ENCODE results near the gene ERFE. TPM values are rescaled to one million over a fixed set of nuclear protein-coding genes. Genes with fewer than 3 reads are reported as not detected.
A peak's percentile ranks its signal among the peaks of the same experiment; 100 is the strongest.

Gene ERFE
- total and polyA plus RNA-seq, 10 of the 15 experiments (the other 5 are each of a cell fraction or from before 2014, with no cell fraction given), result not detected

DNA sequence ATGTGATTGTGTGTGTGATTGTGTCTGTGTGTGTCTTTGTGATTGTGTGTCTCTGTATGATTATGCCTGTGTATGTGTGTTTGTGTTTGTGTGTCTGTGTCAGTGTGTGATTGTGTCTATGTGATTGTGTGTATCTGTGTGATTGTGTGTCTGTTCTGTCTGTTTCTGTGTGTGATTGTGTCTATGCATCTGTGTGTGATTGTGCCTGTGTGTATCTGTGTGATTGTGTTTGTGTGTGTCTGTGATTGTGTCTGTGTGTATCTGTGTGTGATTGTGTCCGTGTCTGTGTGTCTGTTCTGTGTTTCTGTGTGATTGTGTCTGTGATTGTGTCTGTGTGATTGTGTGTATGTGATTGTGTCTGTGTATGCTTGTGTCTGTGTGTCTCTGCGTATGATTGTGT, 32.4 kb upstream of the ERFE start:
- no peaks in the 10 kb centered on the region for H3K27me3 ChIP-seq (replicated peaks in 1 of 2; ENCODE audit: control insufficient read depth in 2 of 2, insufficient read depth in 2 of 2, low read length in 1 of 2)
- no peaks in the 10 kb centered on the region for H3K4me1 ChIP-seq (ENCODE audit: control insufficient read depth, insufficient read depth, low read length)
- H4K20me1 ChIP-seq (ENCODE audit: control insufficient read depth, insufficient read depth), result no peaks in the 10 kb centered on the region
- H2AFZ ChIP-seq (ENCODE audit: control insufficient read depth, low read depth, low read length), result no peak overlapping the region
- no peak overlapping the region for H3K9ac ChIP-seq (ENCODE audit: control insufficient read depth, insufficient read depth, low read length)
- FAIRE-seq (peak; percentile 7), DNase-seq (ENCODE audit: low read depth, low spot score) (no peak), ATAC-seq (no peak)
- ChIA-PET POLR2A (no interaction called here), RAD21 (ENCODE audit: unreplicated experiment) (no interaction called here), CTCF (no interaction called here), SMC1A (ENCODE audit: uncharacterized antibody, unreplicated experiment) (no interaction called here)
- no peak overlapping the region for H3K4me2 ChIP-seq (ENCODE audit: control insufficient read depth, insufficient read depth)
- H3K79me2 ChIP-seq (ENCODE audit: control insufficient read depth, insufficient read depth, low read length), result no peaks in the 10 kb centered on the region
- in situ Hi-C loops (cut with MboI), result no loop called here
- peaks cover 4% of the 10 kb centered on the region; the same call in 2 of the 3 replicates for H3K9me3 ChIP-seq (replicated peaks; ENCODE audit: control insufficient read depth, insufficient read depth, low read length)
- no peak overlapping the region for H3K4me3 ChIP-seq
- 78% methylated on average over 2 of the region's 2 CpGs for WGBS (ENCODE audit: insufficient coverage, insufficient replicate concordance, low lambda C conversion rate, missing lambda C conversion rate)
- intact Hi-C loops (cut with micrococcal nuclease; ENCODE audit: unreplicated experiment), result no loop called here
- BruUV-seq (replicated peaks), result no TSS peak
- no peaks in the 10 kb centered on the region for H3K36me3 ChIP-seq (ENCODE audit: control insufficient read depth in 2 of 2, insufficient read depth in 2 of 2, low read length in 1 of 2)
- H3K27ac ChIP-seq (ENCODE audit: control insufficient read depth, insufficient read depth), result no peak overlapping the region
- TF ChIP-seq SPI1 (IDR thresholded peaks at IDR 0.05; ENCODE audit: borderline replicate concordance, insufficient read depth, low read depth, low read length) (no peak), NBN (IDR thresholded peaks at IDR 0.05) (peak; percentile 28; the same call in 1 of the 2 replicates), KAT2A (conservative IDR thresholded peaks at IDR 0.05; ENCODE audit: control insufficient read depth, low read depth, low read length) (no peak), NFXL1 (IDR thresholded peaks at IDR 0.05; ENCODE audit: borderline replicate concordance) (no peak), FOXK2 (IDR thresholded peaks at IDR 0.05) (peak; percentile 3; the same call in 1 of the 2 replicates), EP300 (IDR thresholded peaks at IDR 0.05; ENCODE audit: borderline replicate concordance in 1 of 2, control insufficient read depth in 1 of 2, low read depth in 2 of 2, low read length in 2 of 2) (no peak)

DNA sequence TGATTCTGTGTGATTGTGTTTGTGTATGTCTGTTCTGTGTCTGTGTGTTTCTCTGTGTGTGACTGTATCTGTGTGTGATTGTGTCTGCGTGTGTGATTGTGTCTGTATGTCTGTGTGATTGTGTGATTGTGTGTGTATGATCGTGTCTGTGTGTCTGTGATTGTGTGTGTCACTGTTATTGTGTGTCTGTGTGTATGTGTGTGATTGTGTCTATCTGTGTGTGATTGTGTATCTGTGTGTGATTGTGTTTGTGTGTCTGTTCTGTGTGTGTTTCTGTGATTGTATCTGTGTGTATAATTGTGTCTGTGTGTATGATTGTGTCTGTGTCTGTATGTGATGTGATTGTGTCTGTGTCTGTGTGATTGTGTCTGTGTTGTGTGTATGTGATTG, 32.0 kb upstream of the ERFE start:
- POLR2A ChIA-PET, result no interaction called here
- Histone ChIP-seq H3K27ac (ENCODE audit: control insufficient read depth, insufficient read depth) (no peak overlapping the region), H3K79me2 (ENCODE audit: control insufficient read depth, insufficient read depth, low read length) (no peaks in the 10 kb centered on the region), H3K4me1 (ENCODE audit: control insufficient read depth, insufficient read depth, low read length) (no peaks in the 10 kb centered on the region), H3K36me3 (ENCODE audit: control insufficient read depth in 2 of 2, insufficient read depth in 2 of 2, low read length in 1 of 2) (no peaks in the 10 kb centered on the region), H3K4me2 (ENCODE audit: control insufficient read depth, insufficient read depth) (no peak overlapping the region), H3K9me3 (replicated peaks; ENCODE audit: control insufficient read depth, insufficient read depth, low read length) (peaks cover 4% of the 10 kb centered on the region; the same call in 2 of the 3 replicates), H2AFZ (ENCODE audit: control insufficient read depth, low read depth, low read length) (peak overlapping the region; percentile 16; the same call in 1 of the 2 replicates), H3K27me3 (replicated peaks in 1 of 2; ENCODE audit: control insufficient read depth in 2 of 2, insufficient read depth in 2 of 2, low read length in 1 of 2) (no peaks in the 10 kb centered on the region), H3K9ac (ENCODE audit: control insufficient read depth, insufficient read depth, low read length) (no peak overlapping the region), H4K20me1 (ENCODE audit: control insufficient read depth, insufficient read depth) (no peaks in the 10 kb centered on the region), H3K4me3 (no peak overlapping the region)
- DNase-seq (ENCODE audit: low read depth, low spot score) (no peak), ATAC-seq (no peak), FAIRE-seq (peak; percentile 18)
- in situ Hi-C loops (cut with MboI) (no loop called here), intact Hi-C loops (cut with micrococcal nuclease; ENCODE audit: unreplicated experiment) (no loop called here)
- CTCF ChIA-PET, result interaction anchor here (0.6 kb wide), 1 partner anchor 137 kb away, joined by 3 read pairs; no protein-coding TSS in a partner anchor
- TF ChIP-seq NBN (IDR thresholded peaks at IDR 0.05) (0 out of 2 replicates have a peak, but pooled peaks have one; percentile 7), ZNF217 (IDR thresholded peaks at IDR 0.05) (no peak)
- TF ChIP-seq, protein P1, sequence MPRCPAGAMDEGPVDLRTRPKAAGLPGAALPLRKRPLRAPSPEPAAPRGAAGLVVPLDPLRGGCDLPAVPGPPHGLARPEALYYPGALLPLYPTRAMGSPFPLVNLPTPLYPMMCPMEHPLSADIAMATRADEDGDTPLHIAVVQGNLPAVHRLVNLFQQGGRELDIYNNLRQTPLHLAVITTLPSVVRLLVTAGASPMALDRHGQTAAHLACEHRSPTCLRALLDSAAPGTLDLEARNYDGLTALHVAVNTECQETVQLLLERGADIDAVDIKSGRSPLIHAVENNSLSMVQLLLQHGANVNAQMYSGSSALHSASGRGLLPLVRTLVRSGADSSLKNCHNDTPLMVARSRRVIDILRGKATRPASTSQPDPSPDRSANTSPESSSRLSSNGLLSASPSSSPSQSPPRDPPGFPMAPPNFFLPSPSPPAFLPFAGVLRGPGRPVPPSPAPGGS (IDR thresholded peaks at IDR 0.05; ENCODE audit: borderline replicate concordance, insufficient read depth, low read depth, low read length, poor library complexity, severe bottlenecking), result peak; percentile 9
- RAD21 ChIA-PET (ENCODE audit: unreplicated experiment), result no interaction called here
- WGBS (ENCODE audit: insufficient coverage, insufficient replicate concordance, low lambda C conversion rate, missing lambda C conversion rate), result 61% methylated on average over 2 of the region's 2 CpGs
- no TSS peak for BruUV-seq (replicated peaks)
- SMC1A ChIA-PET (ENCODE audit: uncharacterized antibody, unreplicated experiment), result interaction anchor here (1.0 kb wide), 1 partner anchor 18 kb away, joined by 3 read pairs; no protein-coding TSS in a partner anchor

Data from GM12878 (cell line).